HG03457 (cell line): Measurements from ENCODE around the gene TELO2.

ENCODE experiments used
- ATAC-seq: cut with Tn5 transposase; IDR thresholded peaks from one replicate; pipeline ENCODE4 v1.9.1; 2021; ENCODE audit warnings: moderate number of reproducible peaks; ENCODE audit not compliant: unreplicated experiment

TELO2 gene

DNA sequence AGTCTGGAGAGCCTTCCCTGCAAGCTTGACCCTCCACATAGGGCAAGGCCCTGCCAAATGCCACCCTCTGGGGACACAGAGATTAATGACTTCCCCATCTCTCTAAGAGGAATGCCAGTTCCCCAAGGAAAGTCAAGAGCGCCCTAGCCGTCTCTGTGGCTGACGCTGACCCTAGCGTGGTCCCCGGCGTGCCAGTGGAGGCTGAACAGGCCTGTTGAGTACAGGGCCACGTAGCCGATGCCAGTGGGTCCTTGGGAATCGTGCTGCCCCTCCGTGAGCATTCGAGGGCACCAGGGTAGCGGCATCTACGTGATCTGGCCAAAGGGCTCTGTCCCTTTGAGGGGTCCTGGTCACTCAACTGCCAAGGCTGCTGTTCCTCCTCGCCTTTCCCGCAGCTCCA lies 57.5 kb downstream of the TELO2 start:
- no peak for ATAC-seq

DNA sequence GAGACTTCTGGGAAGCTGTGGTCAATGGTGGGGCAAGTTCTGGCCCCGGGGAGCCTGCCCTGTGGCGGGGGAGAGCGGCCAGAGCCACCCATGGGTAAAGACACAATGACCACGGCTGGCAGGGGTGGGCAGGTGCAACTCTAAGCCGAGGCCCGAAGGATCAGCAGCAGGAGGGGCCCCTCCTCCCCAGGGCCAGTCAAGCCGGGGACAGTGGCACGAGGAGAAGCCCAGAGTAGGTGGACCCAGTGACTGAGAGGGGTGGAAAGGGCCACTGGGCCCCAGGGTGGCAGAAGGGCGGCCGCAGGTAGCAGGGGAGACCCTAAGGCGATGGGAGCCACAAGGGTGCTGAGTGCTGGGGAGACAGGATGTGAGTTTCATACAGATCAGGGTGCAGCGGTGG lies 58.0 kb downstream of the TELO2 start:
- ATAC-seq, result no peak

DNA sequence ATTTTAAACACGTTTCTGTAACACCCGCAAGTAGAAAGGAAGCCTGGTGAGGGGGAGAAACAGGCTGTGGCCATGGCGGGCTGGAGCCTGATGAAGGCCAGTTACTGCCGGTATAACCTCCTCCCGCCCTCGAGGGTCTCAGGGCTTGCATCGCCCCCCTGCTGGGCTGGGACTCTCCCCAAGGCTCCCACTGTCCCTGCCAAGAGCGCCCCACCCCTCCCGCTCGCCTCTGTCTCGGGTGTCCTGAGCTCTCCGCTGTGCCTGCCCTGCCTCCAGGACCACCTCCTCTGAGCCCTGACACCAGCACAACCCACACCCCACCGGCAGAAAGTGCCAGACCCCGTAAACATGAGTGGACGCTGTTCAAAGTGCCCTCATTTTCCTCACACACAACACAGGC lies 59.0 kb downstream of the TELO2 start:
- no peak for ATAC-seq

DNA sequence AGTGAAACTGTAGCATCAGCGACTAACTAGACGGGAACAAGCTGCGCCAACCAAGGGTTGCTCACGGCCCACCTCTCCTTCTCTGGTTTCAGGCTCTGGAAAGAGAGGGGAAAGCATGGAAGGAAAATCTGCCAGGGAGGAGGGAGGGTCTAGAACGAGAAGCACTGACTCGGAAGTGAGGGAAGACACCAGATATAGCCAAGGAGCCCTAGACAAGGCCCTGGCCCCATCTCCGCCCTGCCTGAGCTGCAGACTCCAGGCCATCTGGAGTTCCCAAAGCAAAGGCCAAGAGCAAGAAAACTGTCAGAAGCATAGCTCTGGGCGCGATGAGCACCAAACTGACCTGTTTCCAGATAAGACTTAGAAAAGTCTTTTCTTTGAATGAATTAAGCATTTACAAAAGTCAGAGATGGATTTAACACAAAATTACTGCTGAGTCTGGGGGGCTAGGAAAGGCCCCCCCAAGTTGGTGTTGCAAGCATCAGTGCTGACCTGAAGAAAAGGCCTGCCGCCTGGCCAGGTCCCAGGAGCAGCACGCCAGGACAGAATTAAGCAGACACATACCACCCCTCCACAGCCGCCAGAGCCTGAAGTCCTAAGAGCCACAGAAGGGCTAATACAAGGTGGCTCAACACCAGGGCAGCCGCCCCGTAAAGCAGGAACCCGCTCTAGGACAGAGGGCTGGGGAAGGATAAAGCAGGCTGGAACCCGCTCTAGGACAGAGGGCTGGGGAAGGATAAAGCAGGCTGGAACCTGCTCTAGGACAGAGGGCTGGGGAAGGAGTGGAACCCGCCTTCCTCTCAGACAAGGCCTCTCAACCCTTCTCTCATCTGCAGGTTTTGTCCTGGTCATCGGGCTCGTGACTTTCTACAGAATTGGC lies 61.0 kb downstream of the TELO2 start:
- ATAC-seq, result no peak

DNA sequence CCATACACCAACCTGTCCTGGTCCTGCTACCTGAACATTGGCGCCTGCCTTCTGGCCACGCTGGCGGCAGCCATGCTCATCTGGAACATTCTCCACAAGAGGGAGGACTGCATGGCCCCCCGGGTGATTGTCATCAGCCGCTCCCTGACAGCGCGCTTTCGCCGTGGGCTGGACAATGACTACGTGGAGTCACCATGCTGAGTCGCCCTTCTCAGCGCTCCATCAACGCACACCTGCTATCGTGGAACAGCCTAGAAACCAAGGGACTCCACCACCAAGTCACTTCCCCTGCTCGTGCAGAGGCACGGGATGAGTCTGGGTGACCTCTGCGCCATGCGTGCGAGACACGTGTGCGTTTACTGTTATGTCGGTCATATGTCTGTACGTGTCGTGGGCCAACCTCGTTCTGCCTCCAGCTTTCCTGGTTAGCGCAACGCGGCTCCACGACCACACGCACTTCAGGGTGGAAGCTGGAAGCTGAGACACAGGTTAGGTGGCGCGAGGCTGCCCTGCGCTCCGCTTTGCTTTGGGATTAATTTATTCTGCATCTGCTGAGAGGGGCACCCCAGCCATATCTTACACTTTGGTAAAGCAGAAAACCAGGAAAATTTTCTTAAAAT lies 61.8 kb downstream of the TELO2 start:
- ATAC-seq, result no peak

DNA sequence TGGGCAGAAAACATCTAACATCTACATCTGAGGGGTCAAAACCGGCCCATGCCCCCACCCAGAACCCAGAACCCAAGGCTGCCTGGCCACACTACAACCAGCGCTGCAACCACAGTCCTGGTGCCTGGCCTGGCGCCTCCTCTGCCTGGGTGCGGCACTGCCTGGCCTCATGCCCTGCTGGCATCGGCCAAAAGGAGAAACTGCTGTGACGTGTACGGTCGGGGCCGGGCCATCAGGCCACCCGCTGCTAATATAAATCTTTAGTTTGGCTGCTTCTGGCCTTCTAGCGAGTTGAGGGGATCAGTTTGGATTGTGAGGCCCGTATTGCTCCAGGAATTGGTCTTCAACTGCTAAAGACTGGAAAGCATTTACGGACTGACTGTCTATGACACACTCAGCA lies 63.1 kb downstream of the TELO2 start:
- no peak for ATAC-seq

DNA sequence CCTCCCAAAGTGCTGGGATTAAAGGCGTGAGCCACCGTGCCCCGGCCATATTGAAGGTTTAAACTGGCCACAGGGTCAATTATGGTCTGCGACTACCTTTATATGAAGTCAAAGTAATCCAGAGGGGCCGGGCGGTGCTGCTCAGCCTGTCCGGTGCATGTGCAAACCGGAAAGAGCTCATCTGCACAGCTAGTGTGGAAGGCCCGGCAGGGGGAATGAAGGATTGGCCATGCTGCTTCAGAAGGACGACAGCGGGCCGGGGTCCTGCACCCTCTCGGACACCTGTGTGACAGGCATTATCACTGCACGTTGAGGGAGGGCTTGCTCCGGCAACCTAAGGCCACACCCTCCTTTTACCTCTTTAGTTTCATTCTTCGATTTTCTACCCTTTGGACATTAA lies 63.9 kb downstream of the TELO2 start:
- no peak for ATAC-seq

DNA sequence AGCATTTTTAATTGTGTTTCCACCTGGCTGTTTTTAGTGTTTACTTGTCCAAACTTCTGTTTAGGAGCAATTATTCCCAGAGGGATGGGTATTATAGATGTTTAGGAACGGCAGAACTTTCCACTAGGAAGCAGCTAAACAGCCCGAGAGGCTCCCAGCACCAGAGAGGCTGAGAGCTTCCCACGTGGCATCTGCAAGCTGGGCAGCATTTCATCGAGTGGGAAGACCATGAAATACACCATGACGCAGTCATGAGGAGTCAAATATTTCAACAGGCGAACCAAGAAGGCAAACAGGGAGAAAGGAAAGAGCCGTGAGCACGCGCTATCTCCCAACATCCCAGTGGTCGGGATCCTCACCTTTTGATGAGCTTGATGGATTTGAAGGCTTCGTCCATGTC lies 64.4 kb downstream of the TELO2 start:
- ATAC-seq, result no peak

DNA sequence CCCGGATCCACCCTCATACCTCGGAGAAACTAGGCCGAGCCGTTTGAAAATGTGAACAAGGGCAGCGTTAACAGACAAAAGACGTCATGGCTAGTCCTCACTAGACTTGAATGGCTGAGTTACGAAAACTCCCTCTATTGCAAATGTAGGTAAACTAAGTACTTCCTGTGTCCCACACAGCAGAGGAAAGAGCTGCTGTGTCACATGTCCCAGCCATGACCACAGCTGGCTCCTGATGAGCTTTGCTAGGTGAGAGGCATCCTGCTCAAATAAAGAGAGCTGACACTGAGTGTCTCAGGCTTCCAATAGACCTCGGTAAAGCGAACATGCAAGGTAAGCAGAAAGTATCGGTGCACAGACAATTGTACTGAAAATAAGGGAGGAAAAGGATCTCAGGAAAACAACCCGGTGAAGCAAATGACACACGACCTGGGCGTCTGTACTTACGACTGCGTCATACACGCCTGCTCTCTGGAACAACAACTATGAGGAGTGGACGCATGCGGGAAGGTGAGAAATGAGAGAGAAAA lies 66.4 kb downstream of the TELO2 start:
- ATAC-seq, result no peak
